Measurements from ENCODE around the gene DLEU7. TPM values are rescaled to one million over a fixed set of nuclear protein-coding genes. Genes with fewer than 3 reads are reported as not detected.

Gene DLEU7
- total and polyA plus RNA-seq, 2 of the 13 experiments (the other 11 are each of a cell fraction or from before 2014, with no cell fraction given), result not detected

GRCh38 chr13:50826035-50826434 is 17.5 kb downstream of the DLEU7 start:
- no peaks in the 10 kb centered on the region for H3K79me2 ChIP-seq (ENCODE audit: insufficient read depth, low read length)
- no TSS peak for BruUV-seq (replicated peaks)
- no peaks in the 10 kb centered on the region for H3K9me3 ChIP-seq (ENCODE audit: low read length)
- H3K9ac ChIP-seq (ENCODE audit: insufficient read depth, low read depth, low read length), result no peak overlapping the region
- intact Hi-C loops (cut with micrococcal nuclease; ENCODE audit: unreplicated experiment), result no loop called here
- no peak overlapping the region for H3K4me3 ChIP-seq (replicated peaks in 1 of 3; ENCODE audit: insufficient read depth in 1 of 3, low read depth in 2 of 3, low read length in 3 of 3)
- FAIRE-seq, result no peak
- ChIA-PET POLR2A (no interaction called here), CTCF (ENCODE audit: low intra/inter-chr PET ratio, low total read pairs) (no interaction called here)
- H3K4me1 ChIP-seq (ENCODE audit: insufficient read depth, low read length), result no peaks in the 10 kb centered on the region
- WGBS (ENCODE audit: low lambda C conversion rate), result 44% methylated on average over 3 of the region's 3 CpGs
- no peaks in the 10 kb centered on the region for H4K20me1 ChIP-seq (ENCODE audit: insufficient read depth, low read length)
- H3K27ac ChIP-seq (ENCODE audit: extremely low read length, insufficient read depth, low read length), result no peak overlapping the region
- no peak overlapping the region for H2AFZ ChIP-seq (ENCODE audit: low read length)
- no peak for DNase-seq (ENCODE audit: low spot score)
- no peak for TF ChIP-seq PAWR (CRISPR knock-in tag; IDR thresholded peaks at IDR 0.05; ENCODE audit: borderline replicate concordance)
- TF ChIP-seq ZSCAN21 (CRISPR knock-in tag; IDR thresholded peaks at IDR 0.05; ENCODE audit: borderline replicate concordance), result no peak
- no peak for TF ChIP-seq ZNF121 (CRISPR knock-in tag; IDR thresholded peaks at IDR 0.05)
- TF ChIP-seq NFE2L1 (CRISPR knock-in tag; IDR thresholded peaks at IDR 0.05; ENCODE audit: borderline replicate concordance), result no peak
- TF ChIP-seq ZBTB14 (CRISPR knock-in tag; IDR thresholded peaks at IDR 0.05), result no peak
- TF ChIP-seq ZNF678 (CRISPR knock-in tag; IDR thresholded peaks at IDR 0.05), result no peak
- no peak for TF ChIP-seq RXRA (CRISPR knock-in tag; IDR thresholded peaks at IDR 0.05)
- TF ChIP-seq NFIC (IDR thresholded peaks at IDR 0.05; ENCODE audit: low read length), result no peak
- no peak for TF ChIP-seq KDM2A (CRISPR knock-in tag; IDR thresholded peaks at IDR 0.05; ENCODE audit: borderline replicate concordance, low read depth)
- no peak for TF ChIP-seq ZNF691 (CRISPR knock-in tag; IDR thresholded peaks at IDR 0.05; ENCODE audit: borderline replicate concordance, low read depth)
- no peak for TF ChIP-seq ZBTB10 (CRISPR knock-in tag; IDR thresholded peaks at IDR 0.05; ENCODE audit: borderline replicate concordance)
- TF ChIP-seq ZNF784 (CRISPR knock-in tag; IDR thresholded peaks at IDR 0.05; ENCODE audit: borderline replicate concordance), result no peak
- TF ChIP-seq ZFP36 (IDR thresholded peaks at IDR 0.05; ENCODE audit: borderline replicate concordance, low read depth, low read length, partially characterized antibody), result no peak
- no peak for TF ChIP-seq CENPX (CRISPR knock-in tag; IDR thresholded peaks at IDR 0.05)
- TF ChIP-seq CAMTA2 (CRISPR knock-in tag; IDR thresholded peaks at IDR 0.05; ENCODE audit: borderline replicate concordance), result no peak
- no peaks in the 10 kb centered on the region for H3K36me3 ChIP-seq (replicated peaks in 1 of 2; ENCODE audit: control insufficient read depth in 1 of 2, insufficient read depth in 2 of 2, low read length in 2 of 2)
- ATAC-seq, result no peak
- H3K4me2 ChIP-seq (ENCODE audit: low read depth, low read length), result no peak overlapping the region
- in situ Hi-C loops (cut with HindIII; ENCODE audit: extremely low pct_ligation_motif_present, low pct_unique_long_range_greater_than_20kb), result no loop called here
- no peaks in the 10 kb centered on the region for H3K27me3 ChIP-seq (ENCODE audit: control insufficient read depth in 1 of 2, insufficient read depth in 2 of 2, low read length in 2 of 2)
